HG03457 (cell line): ENCODE results near the gene MRPL37.
"Not testable (repeated sequence)": the region's sequence is repeated elsewhere in the genome, so short reads cannot be mapped to it uniquely, and the experiment has no call there.

Source experiments
- ATAC-seq: cut with Tn5 transposase; IDR thresholded peaks from one replicate; pipeline ENCODE4 v1.9.1; 2021; ENCODE audit warnings: moderate number of reproducible peaks; ENCODE audit not compliant: unreplicated experiment

MRPL37 gene

GRCh38 chr1:54171606-54172005 is 28.4 kb upstream of the MRPL37 start:
- no peak for ATAC-seq

GRCh38 chr1:54172614-54173599 is 27.1 kb upstream of the MRPL37 start:
- no peak for ATAC-seq

- no peak for ATAC-seq
These were observed 26.3 kb upstream of the MRPL37 start for GRCh38 chr1:54173681-54174080.

- no peak for ATAC-seq
These were observed 25.9 kb upstream of the MRPL37 start for GRCh38 chr1:54174106-54174505.

- no peak for ATAC-seq
These were observed 23.2 kb upstream of the MRPL37 start for GRCh38 chr1:54176621-54177327.

GRCh38 chr1:54177726-54178125 is 22.2 kb upstream of the MRPL37 start:
- no peak for ATAC-seq

- no peak for ATAC-seq
These were observed 21.5 kb upstream of the MRPL37 start for GRCh38 chr1:54178296-54179070.

GRCh38 chr1:54180701-54181360 is 19.1 kb upstream of the MRPL37 start:
- no peak for ATAC-seq

- no peak for ATAC-seq
These were observed 13.9 kb upstream of the MRPL37 start for GRCh38 chr1:54186056-54186455.

GRCh38 chr1:54188291-54188690 is 11.7 kb upstream of the MRPL37 start:
- no peak for ATAC-seq

- no peak for ATAC-seq
These were observed 9.4 kb upstream of the MRPL37 start for GRCh38 chr1:54190526-54190925.

- ATAC-seq, result no peak
These were observed 8.4 kb upstream of the MRPL37 start for GRCh38 chr1:54191525-54191924.

GRCh38 chr1:54193453-54193852 is 6.5 kb upstream of the MRPL37 start:
- no peak for ATAC-seq

- ATAC-seq, result peak; percentile 8
These were observed 709 bp upstream of the MRPL37 start for GRCh38 chr1:54199151-54199764.

- ATAC-seq, result no peak
These were observed 591 bp downstream of the MRPL37 start for GRCh38 chr1:54200519-54200997.

- no peak for ATAC-seq
These were observed 4.2 kb downstream of the MRPL37 start for GRCh38 chr1:54204199-54204598.

- ATAC-seq, result no peak
These were observed 7.3 kb downstream of the MRPL37 start for GRCh38 chr1:54207287-54207686.

- ATAC-seq, result not testable (repeated sequence)
These were observed 7.9 kb downstream of the MRPL37 start for GRCh38 chr1:54207896-54208295.

- no peak for ATAC-seq
These were observed 12.9 kb downstream of the MRPL37 start for GRCh38 chr1:54212872-54213271.

- ATAC-seq, result no peak
These were observed 15.6 kb downstream of the MRPL37 start for GRCh38 chr1:54215523-54215922.
